HG03066 (cell line): ENCODE measurements around the gene NTM.

ENCODE experiments used
- ATAC-seq: cut with Tn5 transposase; IDR thresholded peaks from one replicate; pipeline ENCODE4 v1.9.1; 2021; ENCODE audit warnings: low read depth; ENCODE audit not compliant: unreplicated experiment

The NTM gene

DNA sequence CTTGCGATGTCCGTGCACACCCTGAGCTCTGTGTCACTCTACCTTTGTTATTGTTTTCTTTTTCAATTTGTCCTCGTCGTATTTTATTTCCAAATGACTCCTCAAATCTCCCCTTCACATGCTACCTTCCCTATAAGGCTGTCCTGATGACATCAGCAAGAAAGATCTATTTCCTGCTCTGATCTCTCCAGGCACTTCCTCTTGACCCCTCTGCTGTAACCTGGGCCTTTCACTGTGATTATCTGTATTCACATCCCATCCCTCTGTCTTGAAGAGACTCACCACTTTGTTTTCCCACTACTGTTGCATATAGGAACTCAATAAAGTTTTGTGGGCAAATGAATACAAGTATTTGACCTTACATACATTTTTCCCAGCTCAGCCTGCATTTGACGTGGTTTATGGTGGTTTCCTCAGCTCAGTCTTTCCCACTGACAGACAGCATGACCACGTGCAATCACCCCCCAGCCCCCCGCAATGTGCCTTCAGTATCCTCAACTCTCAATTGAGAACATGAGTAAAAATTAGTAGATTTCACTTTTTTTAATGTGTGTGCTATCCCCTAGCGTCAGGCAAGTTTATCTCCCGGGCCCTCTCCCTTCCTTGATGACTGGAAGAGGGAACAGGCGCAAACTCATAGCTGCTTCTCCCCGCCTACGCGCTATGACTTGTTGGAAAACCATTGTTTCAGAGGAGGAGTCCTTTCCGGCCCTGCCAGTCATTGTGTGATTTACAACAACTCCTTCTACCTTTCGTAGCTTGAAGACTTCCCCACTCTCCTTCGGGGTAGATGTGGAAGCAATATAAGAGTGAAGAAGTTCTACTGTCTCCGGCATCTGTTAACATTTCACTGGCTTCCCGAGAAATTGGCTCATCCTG, 498.5 kb downstream of the NTM start:
- no peak for ATAC-seq

DNA sequence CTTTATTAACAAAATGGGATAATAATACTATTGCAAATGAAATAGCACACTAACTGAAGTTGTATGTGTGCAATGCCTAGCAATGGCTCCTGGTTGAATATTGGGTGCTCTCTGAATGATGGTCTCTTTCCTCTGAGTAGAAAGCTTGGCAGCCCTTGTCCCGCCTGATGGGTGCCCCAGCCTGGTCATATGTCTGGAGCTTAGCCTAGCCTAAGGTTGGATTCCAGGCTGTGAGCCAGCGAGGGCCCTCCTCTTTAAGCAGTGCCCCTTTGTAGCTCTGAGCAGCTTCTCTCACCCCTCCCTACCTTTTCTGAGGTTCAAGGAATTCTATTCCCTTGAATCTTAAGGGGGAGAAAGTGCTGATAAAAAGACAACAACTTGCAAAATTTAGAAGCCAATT, 499.9 kb downstream of the NTM start:
- ATAC-seq = no peak

DNA sequence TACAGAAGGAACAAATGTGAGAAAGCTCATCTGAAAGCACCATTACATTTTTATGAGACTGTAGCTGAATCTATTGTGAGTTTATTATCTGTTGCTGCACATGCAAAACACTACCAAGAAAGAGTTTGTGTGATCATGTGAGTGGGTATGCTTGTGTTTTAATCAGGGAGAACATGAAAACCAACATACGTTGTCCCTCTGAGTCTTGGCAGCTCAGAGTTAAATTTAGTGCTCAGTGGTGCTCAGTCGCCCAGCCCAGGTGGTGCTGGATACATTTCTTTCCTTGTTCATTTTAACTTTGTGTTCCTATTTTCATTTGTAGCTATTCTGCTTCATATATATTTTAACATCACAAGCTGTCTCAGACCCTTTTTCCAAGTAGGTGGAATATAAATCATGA, 500.6 kb downstream of the NTM start:
- ATAC-seq = no peak

- no peak for ATAC-seq
Observed at GRCh38 chr11:131874070-131874469, 503.7 kb downstream of the NTM start.

- no peak for ATAC-seq
Observed at GRCh38 chr11:131875611-131876010, 505.2 kb downstream of the NTM start.

DNA sequence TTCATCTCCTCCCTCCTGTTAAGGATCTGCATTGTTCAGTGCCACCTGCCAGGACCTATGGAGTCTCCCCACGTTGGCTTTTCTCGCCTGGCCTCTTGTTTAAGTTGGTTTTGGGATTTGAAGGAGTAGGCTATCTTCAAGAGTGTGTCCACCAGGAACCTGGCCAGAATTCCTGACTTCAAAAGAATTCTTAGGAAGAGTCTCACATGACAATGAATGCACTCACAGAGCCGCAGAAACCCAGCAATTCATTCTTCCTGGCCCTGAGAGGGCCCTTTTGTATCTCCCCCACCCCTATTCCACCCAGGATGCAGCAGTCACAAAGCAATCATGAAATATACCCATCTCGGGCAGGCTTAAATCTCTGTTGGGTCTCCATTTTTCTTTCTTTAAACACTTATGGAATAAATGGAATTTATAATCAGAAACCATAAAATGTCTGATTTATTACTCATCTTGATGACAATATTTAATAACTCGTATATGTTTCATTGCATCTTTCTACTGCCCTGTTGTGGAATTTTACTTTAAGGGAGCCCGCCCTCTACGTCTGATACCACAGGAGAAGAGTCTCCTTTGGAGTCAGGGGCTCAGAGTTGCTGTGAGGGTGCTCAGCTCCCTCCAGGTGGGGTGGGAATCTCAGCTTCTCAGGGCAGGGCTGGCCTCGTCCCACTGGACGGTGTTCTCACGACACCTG, 507.0 kb downstream of the NTM start:
- ATAC-seq = no peak

DNA sequence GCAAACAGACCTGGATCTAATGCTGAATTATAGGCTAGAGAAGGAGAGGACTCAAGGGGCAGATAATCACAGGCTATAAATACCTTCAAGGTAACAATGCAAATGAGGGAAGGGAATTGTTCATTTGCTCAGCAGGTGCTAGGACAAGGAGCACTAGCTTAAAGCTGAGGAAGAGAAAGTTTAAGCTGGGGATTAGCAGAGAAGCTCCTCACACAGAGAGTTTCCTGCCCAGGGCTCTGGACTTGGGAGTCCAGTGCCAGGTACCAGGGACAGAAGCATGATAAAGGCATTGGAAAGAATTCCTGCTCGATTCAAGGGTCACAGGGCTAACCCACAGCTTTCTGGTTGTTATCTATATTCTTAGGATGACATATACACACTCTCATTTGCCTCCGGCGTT, 509.9 kb downstream of the NTM start:
- no peak for ATAC-seq

DNA sequence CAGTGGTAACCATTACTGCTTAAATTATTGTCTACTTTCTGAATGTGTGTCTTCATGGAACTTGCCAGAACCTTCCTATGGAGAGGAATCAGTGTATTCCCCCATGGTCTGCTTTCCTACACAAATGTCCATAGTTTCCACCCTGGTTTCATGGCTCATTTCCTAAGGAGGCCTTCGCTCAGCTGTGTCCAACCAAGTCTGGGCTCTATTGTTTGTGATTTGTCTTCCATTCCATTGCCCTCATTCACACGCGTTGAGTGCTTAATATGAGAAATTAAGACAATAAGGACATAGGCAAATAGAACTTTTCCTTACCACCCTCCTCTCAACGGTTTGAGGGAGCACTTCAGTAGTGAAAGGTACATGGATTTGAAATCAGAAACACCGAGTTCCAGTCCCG, 510.6 kb downstream of the NTM start:
- ATAC-seq = no peak

DNA sequence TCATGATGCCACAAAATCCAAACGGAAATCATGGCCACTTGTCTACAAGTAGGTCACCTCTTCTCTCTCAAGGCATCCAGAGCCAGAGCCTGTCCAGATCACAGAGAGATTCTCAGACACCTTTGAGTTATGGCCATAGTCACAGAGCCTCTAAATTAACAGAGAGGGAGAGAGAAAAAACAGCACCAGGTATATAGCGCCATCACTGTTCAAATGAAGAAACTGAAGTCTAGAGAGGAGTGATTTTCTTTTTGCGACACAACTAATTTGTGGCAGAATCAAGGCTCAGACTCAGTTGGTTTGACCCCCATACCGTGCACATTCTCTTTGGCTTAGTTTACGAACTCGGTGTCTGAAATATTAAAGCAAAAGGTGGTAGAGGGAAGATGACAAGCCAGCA, 512.9 kb downstream of the NTM start:
- no peak for ATAC-seq

GRCh38 chr11:131884461-131885073, 514.2 kb downstream of the NTM start:
- ATAC-seq = peak; percentile 52

DNA sequence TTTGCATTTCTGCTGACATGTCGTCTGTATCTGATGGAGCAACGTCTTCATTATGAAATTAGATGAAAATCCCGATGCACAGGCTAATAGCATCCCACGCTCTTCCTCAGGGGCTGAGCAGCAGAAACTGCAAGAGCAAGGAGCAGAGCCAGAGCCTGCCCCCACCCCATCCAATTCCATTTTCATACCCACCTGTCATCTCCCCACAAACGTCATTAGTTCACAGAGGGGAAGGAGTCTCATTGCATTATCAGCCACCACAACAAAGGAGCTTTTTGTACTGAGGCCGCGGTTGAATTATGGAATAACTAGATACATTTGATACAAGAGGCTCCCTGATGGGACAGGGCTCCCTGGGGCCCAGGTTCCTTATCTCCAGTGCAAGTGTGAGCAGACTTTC, 515.0 kb downstream of the NTM start:
- ATAC-seq = no peak

GRCh38 chr11:131886201-131886600, 515.8 kb downstream of the NTM start:
- no peak for ATAC-seq

- ATAC-seq = no peak
Observed at GRCh38 chr11:131888230-131888855, 517.9 kb downstream of the NTM start.

DNA sequence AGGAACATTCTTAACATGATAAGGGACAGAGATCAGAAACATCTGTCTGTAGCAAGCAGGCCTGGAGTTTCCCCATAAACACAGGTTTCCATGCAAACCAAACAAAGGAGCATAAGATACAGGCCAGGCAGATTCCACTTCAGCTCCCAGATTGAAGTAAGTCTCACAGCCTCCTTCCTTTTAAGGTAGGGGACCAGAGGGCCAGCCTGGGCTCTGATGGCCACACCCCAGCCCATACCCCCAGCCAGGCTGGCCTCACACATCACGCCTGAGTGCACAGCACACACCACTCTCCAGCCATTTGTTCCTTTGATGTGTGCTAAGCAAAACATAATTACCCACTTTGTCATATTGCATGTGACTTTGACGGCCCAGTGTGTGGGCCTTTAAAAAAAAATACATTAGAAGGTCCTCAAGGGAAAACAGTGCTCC, 518.7 kb downstream of the NTM start:
- no peak for ATAC-seq

GRCh38 chr11:131889760-131890581, 519.6 kb downstream of the NTM start:
- ATAC-seq = no peak

DNA sequence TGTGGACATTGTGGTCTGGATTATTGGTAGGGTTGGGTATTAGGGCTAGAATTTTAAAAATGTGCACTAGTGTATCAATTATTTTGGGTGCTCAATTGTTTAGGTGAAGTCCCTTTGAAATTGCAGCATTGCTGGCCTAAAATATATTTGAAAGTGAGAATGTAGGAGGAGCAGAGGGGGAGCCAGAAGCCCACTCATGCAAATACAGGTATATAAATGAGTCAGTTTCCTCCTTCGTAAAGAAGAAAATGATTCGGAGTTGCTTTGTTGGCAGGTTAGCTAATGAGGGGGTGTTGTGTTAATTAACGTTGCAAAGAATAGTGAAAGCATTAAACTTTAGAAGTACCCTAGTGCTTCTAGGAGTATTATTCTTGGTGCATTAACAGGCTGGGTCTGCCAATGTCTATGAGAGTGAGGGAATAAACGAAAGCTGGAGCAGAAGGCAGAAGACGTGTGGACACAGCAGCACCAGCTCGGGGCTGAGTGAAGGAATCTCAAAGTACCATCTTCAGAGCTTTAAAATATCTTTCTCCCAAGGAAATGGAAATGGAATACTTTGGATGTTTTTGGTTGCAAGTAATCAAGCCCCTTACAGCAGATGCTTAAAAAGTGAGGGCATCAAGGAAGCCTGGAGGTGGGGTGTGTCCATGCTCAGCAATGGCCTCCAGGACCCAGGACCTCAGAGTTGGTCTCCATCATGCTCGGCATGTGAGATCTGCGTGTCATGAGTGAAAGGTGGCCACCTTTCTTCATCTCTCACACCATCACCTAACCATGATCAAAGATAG, 522.9 kb downstream of the NTM start:
- ATAC-seq = peak; percentile 88

- no peak for ATAC-seq
Observed at GRCh38 chr11:131893988-131894387, 523.6 kb downstream of the NTM start.

GRCh38 chr11:131894615-131895544, 524.5 kb downstream of the NTM start:
- ATAC-seq = no peak
